ENCODE data around the gene MPV17L2.

Gene MPV17L2

GRCh38 chr19:18191640-18192062, 1.4 kb upstream of the MPV17L2 start:
- no peak for DNase-seq (ENCODE audit: low read depth)
- TF ChIP-seq CTCF (IDR thresholded peaks at IDR 0.05; ENCODE audit: low read length, missing control alignments), result no peak
- H3K4me3 ChIP-seq (replicated peaks; ENCODE audit: low read depth, low read length), result peak overlapping the region; percentile 67

- DNase-seq (ENCODE audit: low read depth), result no peak
- H3K4me3 ChIP-seq (replicated peaks; ENCODE audit: low read depth, low read length), result peak overlapping the region; percentile 82
- no peak for TF ChIP-seq CTCF (IDR thresholded peaks at IDR 0.05; ENCODE audit: low read length, missing control alignments)
Measured at GRCh38 chr19:18193388-18194180, 566 bp downstream of the MPV17L2 start.

GRCh38 chr19:18194181-18194530, 1.1 kb downstream of the MPV17L2 start:
- TF ChIP-seq CTCF (IDR thresholded peaks at IDR 0.05; ENCODE audit: low read length, missing control alignments), result no peak
- DNase-seq (ENCODE audit: low read depth), result no peak
- H3K4me3 ChIP-seq (replicated peaks; ENCODE audit: low read depth, low read length), result peak overlapping the region; percentile 82

- peak; percentile 56 for DNase-seq (ENCODE audit: low read depth)
- TF ChIP-seq CTCF (IDR thresholded peaks at IDR 0.05; ENCODE audit: low read length, missing control alignments), result no peak
- H3K4me3 ChIP-seq (replicated peaks; ENCODE audit: low read depth, low read length), result peak overlapping the region; percentile 82
Measured at GRCh38 chr19:18194554-18195238, 1.7 kb downstream of the MPV17L2 start.

- no peak for DNase-seq (ENCODE audit: low read depth)
- TF ChIP-seq CTCF (IDR thresholded peaks at IDR 0.05; ENCODE audit: low read length, missing control alignments), result no peak
- H3K4me3 ChIP-seq (replicated peaks; ENCODE audit: low read depth, low read length), result no peak overlapping the region
Measured at GRCh38 chr19:18196511-18196845, 3.5 kb downstream of the MPV17L2 start.

- no peak for TF ChIP-seq CTCF (IDR thresholded peaks at IDR 0.05; ENCODE audit: low read length, missing control alignments)
- DNase-seq (ENCODE audit: low read depth), result no peak
- H3K4me3 ChIP-seq (replicated peaks; ENCODE audit: low read depth, low read length), result no peak overlapping the region
Measured at GRCh38 chr19:18197306-18197705, 4.3 kb downstream of the MPV17L2 start.
